ENCODE data around the gene GPRASP2.
"Not testable (repeated sequence)": the region's sequence is repeated elsewhere in the genome, so short reads cannot be mapped to it uniquely, and the experiment has no call there.

The GPRASP2 gene

GRCh38 chrX:102712216-102712966, at the start of gene GPRASP2:
TSS of gene GPRASP2 (plus strand) at chrX:102712448. CDS start at chrX:102714870, 2,422 bp downstream.
- no peak for DNase-seq (ENCODE audit: low read depth)

- DNase-seq (ENCODE audit: low read depth): not testable (repeated sequence)
Measured at GRCh38 chrX:102663820-102664219, 48.4 kb upstream of the GPRASP2 start.

- DNase-seq (ENCODE audit: low read depth): not testable (repeated sequence)
Measured at GRCh38 chrX:102667034-102667433, 45.2 kb upstream of the GPRASP2 start.

GRCh38 chrX:102669526-102669925, 42.7 kb upstream of the GPRASP2 start:
- no peak for DNase-seq (ENCODE audit: low read depth)

GRCh38 chrX:102672856-102673255, 39.4 kb upstream of the GPRASP2 start:
- no peak for DNase-seq (ENCODE audit: low read depth)

- DNase-seq (ENCODE audit: low read depth): not testable (repeated sequence)
Measured at GRCh38 chrX:102677479-102677878, 34.8 kb upstream of the GPRASP2 start.

- DNase-seq (ENCODE audit: low read depth): no peak
Measured at GRCh38 chrX:102684772-102685520, 27.3 kb upstream of the GPRASP2 start.

GRCh38 chrX:102694749-102695148, 17.5 kb upstream of the GPRASP2 start:
- no peak for DNase-seq (ENCODE audit: low read depth)

GRCh38 chrX:102696306-102696705, 15.9 kb upstream of the GPRASP2 start:
- DNase-seq (ENCODE audit: low read depth): no peak

GRCh38 chrX:102697494-102697893, 14.8 kb upstream of the GPRASP2 start:
- no peak for DNase-seq (ENCODE audit: low read depth)

GRCh38 chrX:102708900-102709299, 3.3 kb upstream of the GPRASP2 start:
- no peak for DNase-seq (ENCODE audit: low read depth)

- DNase-seq (ENCODE audit: low read depth): no peak
Measured at GRCh38 chrX:102711872-102712215, 404 bp upstream of the GPRASP2 start.

- no peak for DNase-seq (ENCODE audit: low read depth)
Measured at GRCh38 chrX:102712981-102713625, 855 bp downstream of the GPRASP2 start.

GRCh38 chrX:102714994-102715393, 2.7 kb downstream of the GPRASP2 start:
- no peak for DNase-seq (ENCODE audit: low read depth)

GRCh38 chrX:102715967-102716366, 3.7 kb downstream of the GPRASP2 start:
- no peak for DNase-seq (ENCODE audit: low read depth)

- DNase-seq (ENCODE audit: low read depth): peak; percentile 48
Measured at GRCh38 chrX:102720237-102721168, 8.3 kb downstream of the GPRASP2 start, which contains the start of gene GPRASP3. TSS of gene GPRASP3 (plus strand) at chrX:102720743. CDS start at chrX:102748996, 28,253 bp downstream.

GRCh38 chrX:102721169-102721506, 8.9 kb downstream of the GPRASP2 start:
- DNase-seq (ENCODE audit: low read depth): not testable (repeated sequence)

- DNase-seq (ENCODE audit: low read depth): no peak
Measured at GRCh38 chrX:102723456-102723855, 11.2 kb downstream of the GPRASP2 start.

GRCh38 chrX:102727761-102728160, 15.5 kb downstream of the GPRASP2 start:
- no peak for DNase-seq (ENCODE audit: low read depth)

GRCh38 chrX:102728646-102729045, 16.4 kb downstream of the GPRASP2 start:
- DNase-seq (ENCODE audit: low read depth): no peak

GRCh38 chrX:102739657-102740056, 27.4 kb downstream of the GPRASP2 start:
- DNase-seq (ENCODE audit: low read depth): no peak

GRCh38 chrX:102744307-102744706, 32.1 kb downstream of the GPRASP2 start:
- no peak for DNase-seq (ENCODE audit: low read depth)
